ENCODE results near the gene CTF1.
A peak's percentile ranks its signal among the peaks of the same experiment; 100 is the strongest.

CTF1 gene

DNA sequence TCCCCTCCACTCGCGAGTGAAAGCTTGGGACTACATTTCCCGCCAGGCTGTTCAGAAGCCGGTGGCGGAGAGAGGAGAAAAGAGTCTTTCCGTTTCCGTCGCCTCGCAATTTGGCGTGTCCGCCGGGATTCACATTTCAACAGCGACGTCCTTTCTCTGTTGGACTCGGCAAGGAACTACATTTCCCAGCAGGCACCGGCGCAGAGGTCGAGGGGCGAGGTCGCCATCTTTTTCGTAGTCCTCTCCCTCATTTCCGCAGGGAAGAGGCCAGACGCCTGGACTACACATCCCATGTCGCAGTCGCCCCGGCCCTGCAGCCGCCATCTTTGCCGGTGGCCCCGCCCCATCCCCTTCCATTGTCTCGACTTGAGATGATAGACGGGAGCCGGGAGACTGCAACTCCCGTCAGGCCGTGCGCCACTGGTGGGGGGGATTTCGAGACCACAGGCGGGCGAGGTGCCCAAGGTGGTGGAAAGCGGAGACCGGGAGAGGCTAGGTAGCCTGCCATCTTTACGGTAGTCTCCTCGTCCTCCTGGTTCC, 26.1 kb downstream of the CTF1 start:
- H3K4me3 ChIP-seq (replicated peaks; ENCODE audit: low read depth, low read length) = peak overlapping the region; percentile 76
- peak; percentile 99 for DNase-seq (ENCODE audit: extremely low read depth, low read depth)
- TF ChIP-seq, protein P1, sequence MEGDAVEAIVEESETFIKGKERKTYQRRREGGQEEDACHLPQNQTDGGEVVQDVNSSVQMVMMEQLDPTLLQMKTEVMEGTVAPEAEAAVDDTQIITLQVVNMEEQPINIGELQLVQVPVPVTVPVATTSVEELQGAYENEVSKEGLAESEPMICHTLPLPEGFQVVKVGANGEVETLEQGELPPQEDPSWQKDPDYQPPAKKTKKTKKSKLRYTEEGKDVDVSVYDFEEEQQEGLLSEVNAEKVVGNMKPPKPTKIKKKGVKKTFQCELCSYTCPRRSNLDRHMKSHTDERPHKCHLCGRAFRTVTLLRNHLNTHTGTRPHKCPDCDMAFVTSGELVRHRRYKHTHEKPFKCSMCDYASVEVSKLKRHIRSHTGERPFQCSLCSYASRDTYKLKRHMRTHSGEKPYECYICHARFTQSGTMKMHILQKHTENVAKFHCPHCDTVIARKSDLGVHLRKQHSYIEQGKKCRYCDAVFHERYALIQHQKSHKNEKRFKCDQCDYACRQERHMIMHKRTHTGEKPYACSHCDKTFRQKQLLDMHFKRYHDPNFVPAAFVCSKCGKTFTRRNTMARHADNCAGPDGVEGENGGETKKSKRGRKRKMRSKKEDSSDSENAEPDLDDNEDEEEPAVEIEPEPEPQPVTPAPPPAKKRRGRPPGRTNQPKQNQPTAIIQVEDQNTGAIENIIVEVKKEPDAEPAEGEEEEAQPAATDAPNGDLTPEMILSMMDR (IDR thresholded peaks at IDR 0.05; ENCODE audit: low read depth, low read length, missing control alignments) = no peak

DNA sequence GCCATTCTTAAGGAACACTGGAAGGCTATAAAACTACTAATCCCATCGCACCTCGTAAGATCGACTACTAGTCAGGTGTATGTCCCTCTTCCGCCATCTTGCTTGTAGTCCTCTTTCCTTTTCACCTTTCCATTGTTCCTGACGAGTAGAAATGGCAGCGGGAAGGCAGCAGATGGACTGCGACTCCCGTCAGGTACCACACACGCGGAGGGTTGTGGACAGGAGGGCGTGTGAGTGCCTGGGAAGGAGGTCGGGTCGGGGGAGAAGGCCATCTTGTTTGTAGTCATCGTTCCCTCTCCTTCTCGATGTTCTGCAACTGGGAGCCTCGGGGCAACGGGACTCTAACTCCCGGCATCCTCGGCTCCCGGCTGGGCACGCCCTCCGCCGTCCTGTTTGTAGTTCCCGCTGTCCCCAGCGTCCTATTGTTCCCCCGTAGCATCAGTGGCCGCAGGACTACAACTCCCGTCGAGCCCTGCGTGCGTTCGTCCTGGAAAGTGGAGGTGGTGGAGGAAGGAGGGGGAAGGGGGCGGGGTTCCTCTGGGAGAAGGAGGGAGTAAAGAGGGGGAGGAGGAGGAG, 26.6 kb downstream of the CTF1 start:
- TF ChIP-seq, protein P1 (IDR thresholded peaks at IDR 0.05; ENCODE audit: low read depth, low read length, missing control alignments) = no peak
- DNase-seq (ENCODE audit: extremely low read depth, low read depth) = peak; percentile 99
- H3K4me3 ChIP-seq (replicated peaks; ENCODE audit: low read depth, low read length) = peak overlapping the region; percentile 76

DNA sequence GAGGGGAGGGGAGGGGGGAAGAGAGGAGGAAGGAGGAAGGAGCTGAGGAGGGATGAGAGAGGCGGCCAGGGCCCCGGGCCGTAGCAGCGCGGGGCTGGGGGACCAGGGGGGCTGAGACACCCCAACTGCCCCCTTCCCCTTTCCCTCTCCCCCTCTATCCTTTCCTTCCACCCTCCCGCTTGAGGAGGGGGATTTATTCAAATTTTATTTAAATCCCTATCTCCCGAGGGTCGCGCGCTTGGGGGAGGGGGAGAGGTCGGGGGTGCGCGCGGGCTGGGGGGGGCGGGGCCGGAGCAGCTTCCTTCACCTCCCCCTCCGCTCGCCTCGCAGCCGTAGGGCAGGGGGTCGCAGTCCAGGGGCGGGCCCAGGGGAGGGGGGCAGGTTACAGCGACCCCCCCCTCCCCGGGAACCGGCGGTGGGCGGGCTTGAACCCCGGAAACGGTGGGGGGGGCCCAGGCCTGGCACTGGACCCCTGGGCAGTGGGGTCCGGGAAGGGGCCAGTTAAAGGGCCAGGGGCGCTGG, 27.2 kb downstream of the CTF1 start, which contains the start of gene FBXL19:
Gene FBXL19, plus strand, starts transcription at position 19 of the 522 bp plus-strand sequence. CDS start 2,183 bp downstream, outside the sequence.
- DNase-seq (ENCODE audit: extremely low read depth, low read depth) = no peak
- peak within 1 kb of the TSS; percentile 76 for H3K4me3 ChIP-seq (replicated peaks; ENCODE audit: low read depth, low read length)
- TF ChIP-seq, protein P1 (IDR thresholded peaks at IDR 0.05; ENCODE audit: low read depth, low read length, missing control alignments) = no peak

DNA sequence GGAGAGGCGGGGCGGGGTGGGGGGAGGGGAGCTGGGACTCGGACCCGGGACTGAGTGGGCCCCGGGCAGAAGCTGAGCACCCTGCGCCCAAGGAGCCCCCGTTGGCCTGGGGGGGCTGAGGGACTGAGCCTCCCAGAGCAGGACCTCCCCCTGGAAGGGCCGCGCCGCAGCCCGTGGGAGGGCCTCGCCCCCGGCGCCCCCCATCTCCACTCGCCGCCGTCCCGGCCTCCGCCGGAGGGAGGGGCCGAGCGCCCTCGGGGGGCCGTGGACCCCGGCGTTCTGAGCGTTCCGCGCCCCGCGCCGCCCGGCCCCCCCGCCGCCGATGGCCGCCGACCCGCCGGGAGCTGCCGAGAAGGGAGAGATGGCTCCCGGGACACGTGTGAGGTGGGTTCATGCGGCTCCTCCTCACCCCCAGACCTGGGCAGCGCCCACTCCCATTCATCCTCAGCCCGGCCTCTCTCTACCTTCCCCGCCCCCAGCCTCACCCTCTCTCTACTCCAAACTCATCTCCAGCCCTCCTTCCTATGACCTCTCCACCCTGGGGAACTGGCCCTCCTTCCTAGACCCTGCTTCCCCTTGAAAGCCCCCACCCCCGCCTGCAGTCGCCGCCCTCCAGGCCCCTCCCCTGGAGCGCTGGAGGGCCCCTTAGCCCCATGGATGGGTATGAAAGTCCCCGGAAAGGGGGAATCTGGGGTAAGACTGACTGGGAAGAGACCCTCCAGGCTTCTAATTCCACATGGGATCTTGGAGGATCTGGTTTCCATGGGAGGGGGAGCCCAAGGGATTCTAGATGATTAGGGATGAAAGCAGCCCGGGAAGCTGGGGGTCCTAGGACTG, 27.9 kb downstream of the CTF1 start:
- no peak for DNase-seq (ENCODE audit: extremely low read depth, low read depth)
- H3K4me3 ChIP-seq (replicated peaks; ENCODE audit: low read depth, low read length) = peak overlapping the region; percentile 76
- TF ChIP-seq, protein P1 (IDR thresholded peaks at IDR 0.05; ENCODE audit: low read depth, low read length, missing control alignments) = no peak

DNA sequence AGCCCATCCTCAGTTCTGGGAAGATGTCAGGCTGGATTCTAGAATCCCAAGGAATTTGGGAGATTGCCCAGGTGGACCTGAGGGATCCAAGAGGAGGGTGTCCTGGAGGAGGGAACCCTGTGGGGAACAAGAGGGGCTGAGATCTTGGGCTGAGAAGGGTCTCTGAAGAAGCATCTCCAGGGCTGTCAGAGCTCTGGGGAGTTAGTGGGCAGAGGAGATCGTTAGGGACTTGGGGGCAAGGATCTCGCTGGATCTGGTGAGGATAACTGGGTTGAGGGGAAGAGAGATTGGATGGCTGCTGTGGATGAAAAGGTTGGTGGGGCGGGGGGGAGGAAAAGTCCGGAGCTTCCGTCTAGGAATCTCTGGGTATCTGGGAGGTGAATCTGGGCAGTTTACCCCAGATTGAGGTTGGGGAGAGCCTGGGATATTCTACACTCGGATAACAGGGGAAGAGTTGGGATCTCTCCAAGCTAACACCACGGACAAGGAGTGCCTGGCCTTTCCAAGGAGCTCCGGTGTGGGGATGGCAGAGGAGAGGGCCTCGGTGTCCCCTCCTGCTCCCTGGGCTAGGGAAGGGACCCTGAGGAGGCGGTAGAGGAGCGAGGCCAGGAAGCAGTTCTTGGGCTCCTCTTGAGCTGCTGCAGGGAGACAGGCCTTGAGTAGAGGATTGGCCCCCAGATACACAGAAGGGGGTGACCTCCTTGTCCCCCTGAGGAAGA, 28.7 kb downstream of the CTF1 start:
- TF ChIP-seq, protein P1 (IDR thresholded peaks at IDR 0.05; ENCODE audit: low read depth, low read length, missing control alignments) = no peak
- no peak for DNase-seq (ENCODE audit: extremely low read depth, low read depth)
- peak overlapping the region; percentile 76 for H3K4me3 ChIP-seq (replicated peaks; ENCODE audit: low read depth, low read length)

DNA sequence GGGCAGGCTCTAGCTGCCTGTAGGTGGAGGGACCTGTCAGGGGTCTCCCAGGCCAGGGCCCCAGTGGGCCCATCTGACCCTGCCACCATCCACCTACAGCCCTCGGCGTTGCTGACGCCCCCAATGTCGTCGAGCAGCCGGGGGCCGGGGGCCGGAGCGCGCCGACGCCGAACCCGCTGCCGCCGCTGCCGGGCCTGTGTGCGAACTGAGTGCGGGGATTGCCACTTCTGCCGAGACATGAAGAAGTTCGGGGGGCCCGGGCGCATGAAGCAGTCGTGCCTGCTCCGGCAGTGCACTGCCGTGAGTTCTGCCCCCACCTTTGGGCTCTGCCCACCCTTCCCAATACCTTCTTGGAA, 29.2 kb downstream of the CTF1 start:
- TF ChIP-seq, protein P1 (IDR thresholded peaks at IDR 0.05; ENCODE audit: low read depth, low read length, missing control alignments) = no peak
- peak overlapping the region; percentile 76 for H3K4me3 ChIP-seq (replicated peaks; ENCODE audit: low read depth, low read length)
- DNase-seq (ENCODE audit: extremely low read depth, low read depth) = no peak
